Stimulated activated CD4-positive, alpha-beta T cell treated with anti-CD3 and anti-CD28 coated beads, Interleukin-1b, Interleukin-23, amount 100 ng/mL, for 1 hour (primary cell): ENCODE measurements around the gene CHCHD4.
"Not testable (repeated sequence)": the region's sequence is repeated elsewhere in the genome, so short reads cannot be mapped to it uniquely, and the experiment has no call there.

Experiments
- DNase-seq, 2 donors: peaks; one replicate each; pipeline ENCODE4 v3.0.0-alpha.2; 2020; ENCODE audit warnings: low read depth in 2 of 2

The CHCHD4 gene

DNA sequence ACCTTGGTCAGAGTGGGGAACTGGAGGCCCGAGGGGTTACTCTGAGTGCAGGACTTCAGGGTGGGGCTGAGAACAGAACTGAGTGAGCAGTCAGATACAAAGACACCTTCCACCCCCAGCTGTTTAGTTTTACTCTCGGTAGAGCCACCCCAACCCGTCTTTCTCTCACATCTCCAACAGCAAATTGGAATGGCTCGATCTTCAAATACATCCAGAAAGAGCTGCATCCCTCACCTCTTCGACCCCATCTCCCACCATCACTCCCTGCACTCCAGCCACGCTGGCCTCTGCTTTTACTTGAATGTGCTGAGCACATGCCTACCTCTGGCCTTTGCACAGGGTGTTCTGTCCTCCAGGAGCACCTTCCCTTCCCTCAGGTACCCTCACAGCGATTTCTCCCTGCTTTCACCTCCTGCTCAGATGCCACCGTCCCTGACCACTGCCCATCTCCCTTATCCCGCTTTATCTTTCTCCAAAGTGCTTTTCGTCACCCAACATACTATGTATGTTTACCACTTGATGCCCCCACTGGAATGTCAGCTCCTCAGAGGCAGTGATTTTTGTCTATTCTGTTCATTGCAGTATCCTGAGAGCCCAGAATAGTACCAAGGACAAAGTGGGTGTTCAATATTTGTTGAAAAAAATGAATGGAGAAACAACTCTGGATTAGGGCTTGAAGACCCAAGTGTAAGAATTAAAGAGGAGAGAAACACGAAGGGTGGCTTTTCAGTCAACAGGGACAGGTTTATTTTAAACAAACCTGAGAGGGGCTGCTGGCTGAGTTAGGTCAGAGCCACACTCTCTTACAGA, 4.4 kb downstream of the CHCHD4 start:
- no peak for DNase-seq

DNA sequence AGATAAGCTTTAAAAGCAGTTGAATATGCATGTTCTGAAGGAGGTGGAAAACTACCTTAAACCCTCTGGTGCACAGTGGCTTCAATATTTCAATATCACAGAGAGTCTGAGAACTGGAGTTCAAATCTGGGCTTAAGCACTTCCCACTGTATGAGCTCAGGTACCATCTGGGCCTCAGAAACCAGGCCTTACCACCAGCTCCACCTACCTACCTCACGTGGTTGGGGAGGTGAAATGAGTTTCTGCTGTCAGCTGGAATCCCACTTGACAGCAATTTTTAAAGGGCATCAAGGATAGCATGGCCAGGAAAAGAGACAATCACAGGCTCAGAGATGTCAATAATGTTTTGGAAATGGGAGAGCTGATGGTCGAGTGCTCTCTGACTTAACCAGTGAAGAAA, 5.0 kb downstream of the CHCHD4 start:
- no peak for DNase-seq

DNA sequence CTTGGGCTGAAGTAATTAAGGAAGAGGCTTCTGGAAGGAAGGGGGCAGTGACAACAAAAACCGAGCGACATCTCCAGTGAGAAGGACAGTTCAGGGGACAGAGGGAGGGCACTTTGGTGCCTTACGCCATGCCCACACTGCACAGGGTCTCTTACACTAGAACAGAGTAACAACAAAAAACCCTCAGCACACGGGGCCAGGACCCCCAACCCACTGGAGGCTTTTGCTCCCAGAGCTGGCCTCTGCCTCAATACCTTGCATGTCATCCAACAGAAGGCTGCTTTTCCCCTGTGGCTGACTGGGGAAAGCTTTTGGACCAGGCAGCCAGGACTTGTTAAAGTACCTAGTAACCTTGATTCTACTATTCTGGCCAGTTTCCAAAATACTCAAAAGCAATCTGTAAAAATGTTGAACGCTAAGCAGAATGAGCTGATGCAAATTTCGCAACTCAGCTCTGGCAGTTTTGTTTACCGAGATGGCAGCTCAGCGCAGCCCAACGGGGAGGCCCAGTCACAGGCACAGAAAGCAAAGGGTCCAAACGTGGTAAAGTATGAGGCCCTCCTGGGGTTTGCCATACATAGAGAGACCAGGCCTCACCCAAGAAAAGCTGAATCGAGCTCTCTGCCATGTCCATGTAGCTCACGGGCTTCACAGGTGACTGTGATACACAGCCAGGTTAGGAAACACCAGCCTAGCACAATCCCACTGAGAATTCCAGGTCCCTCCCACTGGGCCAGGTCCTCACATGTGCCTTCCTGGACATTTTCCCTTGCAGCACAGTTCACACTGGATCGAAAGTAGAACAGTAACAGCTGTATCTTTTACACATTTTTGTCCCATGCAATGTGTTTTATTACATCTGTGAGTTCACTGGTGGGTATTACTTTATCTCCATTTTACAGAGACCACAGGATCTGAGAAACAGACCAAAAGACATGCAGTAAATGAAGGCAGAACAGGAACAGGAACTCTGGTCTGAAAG, 6.0 kb downstream of the CHCHD4 start:
- no peak for DNase-seq

DNA sequence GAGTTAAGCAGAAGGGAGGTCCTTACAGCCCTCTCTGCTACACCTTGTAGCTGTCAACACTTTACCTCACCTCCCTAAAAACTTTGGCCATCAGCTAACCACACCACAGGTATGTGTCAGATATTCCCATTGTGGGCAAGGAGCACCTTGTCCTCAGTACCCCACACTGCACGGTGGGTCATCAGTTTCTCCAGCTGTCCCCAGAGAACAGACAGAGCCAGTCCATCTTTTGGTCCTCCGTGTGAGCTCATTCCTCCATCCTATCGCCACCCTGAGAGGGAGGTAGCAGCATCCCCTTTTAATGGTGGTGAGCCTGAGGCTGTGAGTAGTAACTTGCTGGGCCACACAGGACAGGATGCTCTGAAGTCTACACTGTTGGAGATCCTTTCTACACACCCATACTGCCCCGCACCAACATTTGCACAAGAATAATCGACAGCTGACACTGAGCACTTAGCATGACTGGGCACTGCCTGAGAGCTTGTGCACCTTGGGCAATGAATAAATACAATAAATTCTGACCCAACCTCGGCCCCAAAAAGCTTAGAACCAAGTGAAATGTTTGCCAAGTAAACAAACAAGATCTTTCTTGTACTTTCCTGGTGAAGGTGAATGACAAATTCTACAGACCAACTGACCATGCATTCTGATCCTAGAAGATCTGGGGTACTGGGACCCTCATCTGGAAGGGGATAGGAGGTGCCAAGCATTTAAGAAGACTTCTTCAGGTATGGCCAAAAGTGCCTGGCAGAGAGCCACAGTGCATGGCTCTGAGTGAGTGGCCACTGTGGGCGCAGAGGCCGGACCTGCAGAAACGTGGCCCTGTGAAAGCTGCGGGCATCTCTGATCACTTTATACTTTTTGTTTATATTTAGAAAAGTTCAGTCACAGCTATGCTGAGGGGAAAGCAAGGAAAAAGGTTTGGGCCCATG, 6.9 kb downstream of the CHCHD4 start:
- no peak for DNase-seq

DNA sequence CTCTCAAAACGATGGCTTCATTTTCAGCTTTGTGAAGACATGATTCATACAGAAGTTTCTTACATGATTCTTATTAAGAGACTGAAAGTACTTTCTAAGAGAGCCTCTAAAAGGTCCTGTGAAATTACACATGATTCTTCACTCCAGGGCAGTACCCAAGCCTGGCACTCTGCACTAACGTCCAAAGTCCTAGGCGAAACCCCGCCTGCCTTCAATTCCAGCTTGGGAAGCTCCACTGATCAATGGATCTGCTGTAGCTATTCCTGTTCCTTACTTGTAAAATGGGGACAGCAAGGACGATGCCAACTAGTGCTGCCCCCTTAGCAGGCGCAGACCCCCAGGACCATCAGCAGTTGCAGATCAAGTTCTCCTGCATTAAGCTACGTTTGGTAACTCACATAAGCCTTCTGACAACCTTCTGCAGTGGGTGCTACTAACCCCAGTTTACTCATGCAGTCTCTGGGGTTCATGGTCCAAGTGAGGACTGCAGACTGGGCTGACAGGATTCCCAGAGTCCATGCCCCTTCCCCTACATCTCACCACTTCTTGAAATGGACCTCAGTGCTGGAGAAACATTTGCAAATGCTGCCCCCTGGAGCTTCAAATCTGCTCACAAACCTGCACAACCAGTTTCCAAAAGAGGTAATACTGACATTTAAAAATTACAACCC, 10.6 kb downstream of the CHCHD4 start:
- no peak for DNase-seq

DNA sequence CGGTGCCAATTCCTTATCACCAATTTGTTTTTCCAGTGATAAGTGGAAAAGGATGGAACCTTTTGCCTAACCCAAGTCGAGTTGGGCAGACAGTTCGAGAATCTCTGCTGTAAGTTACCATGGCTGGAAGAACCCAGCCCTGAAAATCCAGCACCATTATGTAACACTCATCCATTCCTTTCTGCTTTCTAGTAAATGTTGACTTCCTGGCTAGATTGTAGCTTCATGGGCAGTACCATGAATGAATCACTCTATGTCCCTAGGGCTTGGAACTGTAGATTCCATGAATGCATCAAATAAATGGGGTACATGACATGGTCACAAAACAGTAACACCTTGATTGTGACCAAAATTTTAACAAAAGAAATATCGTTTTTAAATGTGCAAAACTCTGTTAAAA, 14.0 kb downstream of the CHCHD4 start:
- DNase-seq, result no peak

DNA sequence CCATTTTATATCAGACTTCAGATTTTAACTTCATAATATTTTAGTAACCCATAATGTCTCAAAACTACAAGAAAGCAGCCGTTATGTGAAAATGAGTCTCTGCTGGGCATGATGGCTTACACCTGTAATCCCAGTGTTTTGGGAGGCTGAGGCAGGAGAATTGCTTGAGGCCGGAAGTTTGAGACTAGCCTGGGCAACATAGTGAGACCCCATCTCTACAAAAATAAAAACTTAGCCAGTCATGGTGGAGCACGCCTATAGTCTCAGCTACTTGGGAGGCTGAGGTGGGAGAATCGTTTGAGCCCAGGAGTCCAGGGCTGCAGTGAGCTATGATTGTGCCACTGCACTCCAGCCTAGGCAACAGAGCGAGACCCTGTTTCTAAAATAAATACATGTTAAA, 14.8 kb downstream of the CHCHD4 start:
- DNase-seq, result not testable (repeated sequence)

DNA sequence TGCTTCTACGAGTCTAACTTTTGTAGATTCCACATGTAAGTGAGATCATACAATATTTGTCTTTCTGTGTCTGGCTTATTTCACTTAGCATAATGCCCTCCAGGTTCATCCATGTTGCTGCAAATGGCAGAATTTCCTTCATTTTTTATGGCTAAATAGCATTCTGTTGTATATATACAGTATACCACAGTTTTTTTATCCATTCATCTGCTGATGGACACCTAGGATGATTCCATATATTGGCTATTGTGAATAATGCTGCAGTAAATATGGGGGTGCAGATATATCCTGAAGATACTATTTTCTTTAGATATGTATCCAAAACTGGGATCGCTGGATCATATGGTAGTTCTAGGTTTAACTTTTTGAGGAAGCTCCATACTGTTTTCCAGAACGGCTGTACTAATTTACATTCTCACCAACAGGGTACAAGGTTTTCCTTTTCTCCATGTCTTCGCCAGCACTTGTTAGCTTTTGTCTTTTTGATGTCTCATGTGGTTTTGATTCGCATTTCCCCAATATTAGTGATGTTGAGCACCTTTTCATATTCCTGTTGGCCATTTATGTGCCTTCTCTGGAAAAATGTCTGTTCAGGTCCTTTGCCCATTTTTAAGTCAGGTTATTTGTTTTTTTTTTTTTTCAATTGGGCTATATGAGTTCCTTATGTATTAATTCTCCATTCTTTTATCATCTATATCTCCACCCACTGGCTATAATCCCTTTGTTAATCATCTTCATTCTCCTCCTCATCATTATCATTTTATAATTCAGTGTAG, 26.9 kb downstream of the CHCHD4 start:
- DNase-seq, result no peak

DNA sequence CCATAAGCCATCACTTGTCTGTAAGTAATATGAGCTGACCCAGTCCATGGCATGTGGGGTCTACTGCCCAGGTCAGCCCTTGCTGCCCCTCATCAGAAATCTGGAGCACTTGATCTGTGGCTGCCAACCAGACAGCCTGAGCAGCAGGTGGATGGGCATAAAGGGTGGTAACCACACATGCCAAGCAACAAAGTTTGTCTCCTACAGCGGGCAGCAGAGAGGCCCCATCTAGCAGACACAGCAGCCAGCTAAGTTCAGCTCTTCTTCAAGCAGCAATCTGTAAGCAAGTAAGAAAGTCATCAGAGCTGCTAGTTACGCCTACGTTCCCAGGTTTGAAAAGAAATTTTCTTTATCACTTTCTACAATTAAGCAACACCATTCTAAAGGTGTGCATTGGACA, 27.9 kb downstream of the CHCHD4 start:
- no peak for DNase-seq

DNA sequence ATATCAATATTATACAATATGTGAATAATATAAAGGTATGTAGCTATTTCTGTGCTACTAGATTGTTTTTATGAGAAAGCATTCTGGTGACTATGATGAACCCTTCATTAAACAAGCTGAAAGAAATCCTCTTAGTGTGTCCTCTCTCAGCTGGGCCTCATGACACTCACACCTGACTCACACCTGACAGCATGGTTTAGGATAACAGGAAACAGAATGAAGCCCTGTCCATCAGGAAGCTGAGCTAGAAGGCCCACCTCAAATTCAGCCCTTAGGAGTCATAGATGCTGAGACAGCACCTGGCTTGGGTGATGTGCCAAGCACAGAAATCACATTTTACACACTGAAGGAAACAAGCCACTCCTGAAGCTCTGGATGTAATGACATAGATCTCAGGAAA, 30.8 kb downstream of the CHCHD4 start:
- no peak for DNase-seq

DNA sequence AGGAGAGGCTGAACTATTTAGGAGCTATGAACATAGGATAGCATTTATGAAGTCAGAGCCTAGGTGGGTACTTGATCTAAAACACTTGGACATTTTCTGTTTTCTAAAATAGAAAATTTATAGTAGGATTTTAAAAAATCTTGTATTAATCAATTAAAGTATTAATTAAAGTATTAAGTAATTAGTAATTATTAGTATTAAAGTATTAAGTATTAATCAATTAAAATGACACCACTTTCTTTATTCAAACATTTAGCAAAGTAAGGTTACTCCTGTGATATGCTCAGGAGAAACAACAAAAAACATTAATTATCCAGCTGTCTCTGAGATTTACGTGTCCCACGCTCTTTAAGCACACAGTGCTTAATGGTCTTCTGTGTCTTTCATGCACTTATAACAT, 32.2 kb downstream of the CHCHD4 start:
- DNase-seq, result no peak

DNA sequence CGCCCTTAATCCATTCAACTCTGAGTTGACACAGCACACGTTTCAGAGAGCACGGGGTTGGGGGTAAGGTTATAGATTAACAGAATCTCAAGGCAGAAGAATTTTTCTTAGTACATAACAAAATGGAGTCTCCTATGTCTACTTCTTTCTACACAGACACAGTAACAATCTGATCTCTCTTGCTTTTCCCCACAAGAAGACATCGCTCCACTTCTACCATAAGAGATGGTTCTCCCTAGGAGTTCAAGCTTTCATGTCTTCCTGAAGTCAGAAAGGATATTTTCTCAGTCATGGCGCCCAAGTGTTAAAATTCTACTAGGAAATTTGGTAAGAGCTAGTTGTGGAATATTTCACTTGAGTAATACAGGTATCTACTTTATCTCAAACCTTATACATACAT, 32.7 kb downstream of the CHCHD4 start:
- DNase-seq, result not testable (repeated sequence)

DNA sequence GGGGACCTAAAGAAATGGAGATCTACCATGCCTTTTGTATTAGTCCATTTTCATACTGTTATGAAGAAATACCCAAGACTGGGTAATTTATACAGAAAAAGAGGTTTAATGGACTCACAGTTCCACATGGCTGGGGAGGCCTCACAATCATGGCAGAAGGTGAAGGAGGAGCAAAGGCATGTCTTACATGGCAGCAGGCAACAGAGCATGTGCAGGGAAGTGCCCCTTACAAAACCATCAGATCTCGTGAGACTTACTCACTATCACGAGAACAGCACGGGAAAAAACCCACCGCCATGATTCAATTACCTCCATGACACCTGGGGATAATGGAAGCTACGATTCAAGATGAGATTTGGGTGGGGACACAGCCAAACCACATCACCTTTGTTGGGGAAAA, 37.2 kb downstream of the CHCHD4 start:
- not testable (repeated sequence) for DNase-seq

DNA sequence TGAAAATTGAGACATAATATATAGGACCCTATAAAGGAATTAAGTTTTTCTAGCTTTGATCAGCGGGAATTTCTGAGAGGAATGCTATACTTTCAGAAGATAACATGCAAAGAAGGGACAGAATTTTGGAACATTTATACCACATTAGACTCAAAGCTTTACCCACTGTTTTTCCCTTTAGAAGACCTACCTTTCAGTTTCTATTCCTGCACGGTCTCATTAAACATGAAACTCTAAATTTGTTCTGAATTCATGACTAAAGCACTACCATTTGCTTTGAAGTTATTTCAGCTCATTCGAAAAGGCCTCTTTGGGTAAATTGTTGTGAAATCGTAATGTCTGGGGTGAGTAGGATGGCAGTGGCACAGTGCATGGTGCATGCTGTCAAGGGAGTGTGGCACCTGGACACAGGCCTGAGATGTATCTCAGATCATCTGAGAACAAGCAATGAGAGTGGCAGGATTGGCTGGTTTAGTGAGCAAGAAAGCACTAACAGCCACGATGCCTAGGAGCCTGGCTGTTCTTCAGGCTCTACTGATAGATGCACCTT, 42.5 kb downstream of the CHCHD4 start:
- no peak for DNase-seq

DNA sequence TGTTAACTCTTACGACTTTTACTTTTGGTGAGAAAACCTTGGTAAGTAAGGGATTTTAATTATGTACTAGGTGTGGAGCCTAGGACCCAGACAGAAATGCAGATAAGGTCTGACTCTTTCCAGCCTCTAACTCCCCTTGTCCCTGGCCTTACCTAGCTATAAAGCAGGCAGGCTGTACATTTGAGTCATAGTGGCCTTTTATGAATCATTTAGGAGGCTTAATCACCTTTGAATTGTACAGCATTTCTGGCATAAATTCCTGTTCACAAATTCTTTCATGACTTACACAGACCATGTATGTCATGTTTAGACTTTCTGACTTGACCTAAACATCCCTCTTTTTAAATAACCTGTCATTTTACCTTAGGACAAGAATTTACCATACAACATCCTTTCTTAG, 47.4 kb downstream of the CHCHD4 start:
- no peak for DNase-seq

DNA sequence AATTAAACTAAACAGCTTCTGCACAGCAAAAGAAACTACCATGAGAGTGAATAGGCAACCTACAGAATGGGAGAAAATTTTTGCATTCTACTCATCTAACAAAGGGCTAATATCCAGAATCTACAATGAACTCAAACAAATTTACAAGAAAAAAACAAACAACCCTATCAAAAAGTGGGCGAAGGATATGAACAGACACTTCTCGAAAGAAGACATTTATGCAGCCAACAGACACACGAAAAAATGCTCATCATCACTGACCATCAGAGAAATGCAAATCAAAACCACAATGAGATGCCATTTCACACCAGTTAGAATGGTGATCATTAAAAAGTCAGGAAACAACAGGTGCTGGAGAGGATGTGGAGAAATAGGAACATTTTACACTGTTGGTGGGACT, 49.4 kb downstream of the CHCHD4 start:
- not testable (repeated sequence) for DNase-seq

DNA sequence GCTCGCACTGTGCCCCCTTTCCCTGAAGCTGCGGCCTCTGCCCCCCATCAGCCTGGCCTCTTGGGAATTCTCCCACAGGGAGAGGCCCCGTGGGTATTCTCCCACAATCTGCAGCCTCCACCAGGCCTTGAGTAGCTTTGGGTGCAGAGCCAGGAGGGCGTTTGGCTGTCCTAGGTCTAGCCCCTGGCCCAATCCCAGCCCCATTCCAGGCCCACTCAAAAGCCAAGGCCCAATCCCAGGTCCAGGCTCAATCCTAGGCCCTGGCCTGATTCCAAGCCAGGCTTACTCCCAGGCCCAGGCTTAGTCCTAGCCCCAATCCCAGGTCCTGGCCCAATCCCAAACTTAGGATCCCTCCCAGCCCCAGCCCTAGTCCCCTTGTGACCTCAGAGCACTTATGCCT, 59.8 kb downstream of the CHCHD4 start:
- DNase-seq, result no peak

DNA sequence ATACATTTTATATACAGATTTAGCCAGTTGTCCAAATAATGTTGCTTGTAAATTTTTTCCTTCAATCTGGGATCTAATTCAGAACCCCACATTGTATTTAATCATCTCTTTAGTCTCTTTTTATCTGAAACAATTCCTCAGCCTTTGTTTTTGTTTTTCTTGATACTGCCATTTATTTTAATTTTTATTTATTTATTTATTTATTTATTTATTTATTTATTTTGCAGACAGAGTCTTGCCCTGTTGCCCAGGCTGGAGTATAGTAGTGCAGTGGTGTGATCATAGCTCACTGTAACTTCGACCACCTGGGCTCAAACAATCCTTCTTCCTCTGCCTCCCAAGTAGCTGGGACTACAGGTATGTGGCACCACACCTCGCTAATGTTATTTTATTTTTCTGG, 61.5 kb downstream of the CHCHD4 start:
- no peak for DNase-seq
